A549 treated with Mapracorat at 1 μM for 4 hours (cell line): ENCODE measurements around the gene MRPL27. TPM values are rescaled to one million over a fixed set of nuclear protein-coding genes. Genes with fewer than 3 reads are reported as not detected.

ENCODE experiments used
- total RNA-seq: library from RNA; stranded (reverse); fragments of 200-300 nt; extraction: Qiagen RNA extraction; gene quantifications from 5 replicates; pipeline ENCODE4 v1.2.3, GENCODE V29; 2022

MRPL27 gene
- 132 to 166 TPM (median 145 TPM) in 5 replicates for total RNA-seq

GRCh38 chr17:50372758-50373556, at the start of gene MRPL27, which contains the start of gene EME1:
MRPL27 (minus strand) TSS chr17:50373184; CDS start chr17:50373170, 14 bp downstream.
EME1 (plus strand) TSS chr17:50373229; CDS start chr17:50375209, 1,980 bp downstream.

DNA sequence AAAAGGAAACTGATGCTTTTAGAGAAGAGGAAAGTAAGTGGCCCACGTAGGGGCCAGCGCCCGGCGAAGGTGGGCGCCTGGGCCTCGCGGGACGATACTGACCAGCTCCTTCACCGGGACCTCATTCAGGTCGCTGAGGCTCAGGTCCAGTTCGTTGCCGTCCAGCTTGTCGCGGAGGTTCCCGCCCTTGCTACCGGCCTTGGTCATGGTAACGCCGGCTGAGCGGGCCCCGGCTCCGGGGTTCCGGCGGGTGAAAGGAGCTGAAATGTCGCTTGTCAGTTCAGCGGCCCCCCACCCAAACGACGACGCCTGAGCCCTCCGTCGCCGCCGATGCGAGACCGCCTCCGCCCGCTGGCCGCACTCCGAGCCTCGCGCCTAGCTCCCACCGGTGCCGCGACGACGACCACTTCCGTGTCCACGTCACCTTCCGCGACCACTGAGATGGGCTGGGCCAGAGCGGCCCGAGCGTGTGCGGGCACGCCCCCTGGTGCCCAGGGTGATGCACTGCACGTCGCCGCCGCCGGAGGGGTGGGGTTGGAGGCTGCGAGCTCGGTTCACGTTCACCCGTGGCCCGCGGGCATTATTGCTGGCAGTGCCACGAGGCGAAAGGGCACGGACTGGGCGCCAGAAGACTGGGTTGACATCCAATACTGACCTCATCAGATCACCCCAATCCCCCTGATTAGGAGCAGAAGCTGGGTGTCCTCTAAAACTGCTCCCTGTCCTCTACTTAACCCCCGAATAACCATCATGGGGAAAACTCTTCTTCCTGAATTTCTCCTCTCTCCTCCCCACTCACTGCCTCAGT, 24.3 kb upstream of the MRPL27 start, which contains the start of gene LRRC59:
Gene LRRC59, minus strand, starts transcription at position 413 of the 808 bp plus-strand sequence. Its CDS starts 206 bp downstream, at position 207.

DNA sequence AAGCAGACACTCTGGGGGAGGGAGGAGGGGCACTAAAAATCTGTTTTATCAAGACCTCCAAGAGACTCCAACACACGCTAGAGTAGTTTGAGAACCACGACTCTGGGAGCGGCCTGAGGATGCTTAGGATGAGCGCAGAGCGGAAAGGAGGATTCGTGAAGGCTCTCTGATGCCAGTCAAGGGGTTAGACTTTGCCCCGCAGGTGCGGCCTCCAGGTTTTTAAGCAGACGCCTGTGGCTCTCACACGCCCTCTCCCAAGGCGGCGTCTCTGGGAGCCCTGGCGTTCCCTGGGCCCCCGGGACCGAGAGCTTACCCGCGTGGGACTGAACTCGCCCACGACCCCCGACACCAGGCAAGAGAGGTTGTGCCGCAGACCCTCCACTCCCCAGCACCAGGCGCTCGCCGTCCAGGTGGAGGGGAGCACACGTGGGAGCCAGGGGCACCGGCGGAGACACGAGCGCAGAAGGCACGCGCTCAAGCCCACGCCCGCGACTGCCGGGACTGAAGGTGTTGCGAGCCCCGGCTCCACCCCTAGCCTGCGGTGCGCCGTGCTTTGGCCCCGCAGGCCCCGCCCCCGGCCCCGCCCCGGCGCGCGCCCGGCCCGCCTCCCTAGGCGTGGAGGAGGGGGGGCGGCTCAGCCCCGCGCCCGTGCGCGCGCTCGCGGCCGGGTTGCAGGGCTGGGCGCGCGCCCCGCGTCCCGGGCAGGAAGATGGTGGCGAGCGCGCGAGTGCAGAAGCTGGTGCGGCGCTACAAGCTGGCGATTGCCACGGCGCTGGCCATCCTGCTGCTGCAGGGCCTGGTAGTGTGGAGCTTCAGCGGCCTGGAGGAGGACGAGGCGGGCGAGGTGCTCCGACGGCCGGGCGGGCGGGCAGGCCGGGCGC, 27.3 kb downstream of the MRPL27 start, which contains the start of gene XYLT2:
Gene XYLT2, plus strand, starts transcription at position 695 of the 881 bp plus-strand sequence. Its CDS starts 15 bp downstream, at position 710.

Other genes with a start within 250 kb of the MRPL27 start
- gene SAMD14, start 243.0 kb downstream of the MRPL27 start, total RNA-seq: 0.13 to 0.50 TPM (median 0.37 TPM) in 5 replicates
- 38.9 to 52.2 TPM (median 51.3 TPM) in 5 replicates for gene PPP1R9B, start 222.5 kb downstream of the MRPL27 start, total RNA-seq
- gene SGCA, start 207.2 kb downstream of the MRPL27 start, total RNA-seq: 0.60 to 2.7 TPM (median 1.6 TPM) in 5 replicates
- gene COL1A1, start 171.6 kb downstream of the MRPL27 start, total RNA-seq: 4.4 to 11.5 TPM (median 8.0 TPM) in 5 replicates
- 16.2 to 21.1 TPM (median 18.5 TPM) in 5 replicates for gene TMEM92, start 98.7 kb downstream of the MRPL27 start, total RNA-seq
- 17.7 to 24.3 TPM (median 20.9 TPM) in 5 replicates for gene XYLT2, start 27.1 kb downstream of the MRPL27 start, total RNA-seq
- gene EME1, start within 50 bp of the MRPL27 start, total RNA-seq: 14.5 to 16.8 TPM (median 14.9 TPM) in 5 replicates
- 233 to 241 TPM (median 239 TPM) in 5 replicates for gene LRRC59, start 24.3 kb upstream of the MRPL27 start, total RNA-seq
- gene ACSF2, start 53.0 kb upstream of the MRPL27 start, total RNA-seq: 9.1 to 14.9 TPM (median 12.5 TPM) in 5 replicates
- gene CHAD, start 95.7 kb upstream of the MRPL27 start, total RNA-seq: not detected in 5 replicates
- gene RSAD1, start 105.7 kb upstream of the MRPL27 start, total RNA-seq: 25.7 to 34.8 TPM (median 32.4 TPM) in 5 replicates
- 0.32 to 1.2 TPM (median 0.84 TPM) in 5 replicates for gene MYCBPAP, start 135.3 kb upstream of the MRPL27 start, total RNA-seq
- 0.13 to 0.29 TPM (median 0.19 TPM) in 5 replicates for gene EPN3, start 159.6 kb upstream of the MRPL27 start, total RNA-seq
- gene SPATA20, start 174.0 kb upstream of the MRPL27 start, total RNA-seq: 65.4 to 88.3 TPM (median 83.2 TPM) in 5 replicates
- 2.7 to 4.6 TPM (median 4.1 TPM) in 5 replicates for gene CACNA1G, start 187.5 kb upstream of the MRPL27 start, total RNA-seq